Measurements from ENCODE around the gene GADD45GIP1.
A peak's percentile ranks its signal among the peaks of the same experiment; 100 is the strongest.
"Not testable (repeated sequence)": the region's sequence is repeated elsewhere in the genome, so short reads cannot be mapped to it uniquely, and the experiment has no call there.

GADD45GIP1 gene

GRCh38 chr19:12955996-12956395 is 1.0 kb downstream of the GADD45GIP1 start:
- no peak for DNase-seq

DNA sequence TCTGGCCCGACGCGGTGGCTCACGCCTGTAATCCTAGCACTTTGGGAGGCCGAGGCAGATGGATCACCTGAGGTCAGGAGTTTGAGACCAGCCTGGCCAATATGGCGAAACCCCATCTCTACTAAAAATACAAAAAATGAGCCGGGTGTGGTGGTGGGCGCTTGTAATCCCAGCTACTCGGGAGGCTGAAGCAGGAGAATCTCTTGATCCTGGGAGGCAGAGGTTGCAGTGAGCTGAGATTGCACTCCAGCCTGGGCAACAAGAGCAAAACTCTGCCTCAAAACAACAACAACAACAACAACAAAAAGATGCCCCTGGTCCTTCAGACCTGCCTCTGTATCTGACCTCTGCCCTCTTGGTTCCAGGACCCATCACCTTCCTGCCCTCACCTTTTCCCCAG is 1.4 kb downstream of the GADD45GIP1 start:
- DNase-seq, result not testable (repeated sequence)

- DNase-seq, result no peak
Observed at GRCh38 chr19:12954612-12954962, 2.4 kb downstream of the GADD45GIP1 start.

GRCh38 chr19:12953799-12954611 is 3.0 kb downstream of the GADD45GIP1 start:
- DNase-seq, result no peak

DNA sequence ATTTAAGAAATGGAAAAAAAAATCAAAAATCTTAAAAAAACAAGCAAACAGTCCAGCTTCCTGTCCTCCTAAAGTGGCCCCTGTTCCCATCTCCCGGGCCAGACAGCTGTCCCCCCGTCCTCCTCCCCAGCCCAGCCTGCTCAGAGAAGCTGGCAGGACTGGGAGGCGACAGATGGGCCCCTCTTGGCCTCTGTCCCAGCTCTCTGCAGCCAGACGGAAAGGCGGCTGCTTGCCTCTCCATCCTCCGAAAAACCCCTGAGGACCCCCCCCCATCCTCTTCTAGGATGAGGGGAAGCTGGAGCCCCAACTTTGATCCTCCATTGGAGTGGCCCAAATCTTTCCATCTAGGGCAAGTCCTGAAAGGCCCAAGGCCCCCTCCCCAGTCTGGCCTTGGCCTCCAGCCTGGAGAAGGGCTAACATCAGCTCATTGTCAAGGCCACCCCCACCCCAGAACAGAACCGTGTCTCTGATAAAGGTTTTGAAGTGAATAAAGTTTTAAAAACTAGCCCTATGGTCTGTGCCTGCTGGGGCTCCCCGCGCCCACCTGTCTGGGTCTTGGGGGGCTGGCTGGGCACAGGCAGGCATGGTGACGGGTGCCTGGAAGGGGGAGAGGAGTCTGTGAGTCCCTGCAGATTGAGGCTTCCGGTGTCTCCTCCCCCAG is 3.8 kb downstream of the GADD45GIP1 start:
- DNase-seq, result no peak

DNA sequence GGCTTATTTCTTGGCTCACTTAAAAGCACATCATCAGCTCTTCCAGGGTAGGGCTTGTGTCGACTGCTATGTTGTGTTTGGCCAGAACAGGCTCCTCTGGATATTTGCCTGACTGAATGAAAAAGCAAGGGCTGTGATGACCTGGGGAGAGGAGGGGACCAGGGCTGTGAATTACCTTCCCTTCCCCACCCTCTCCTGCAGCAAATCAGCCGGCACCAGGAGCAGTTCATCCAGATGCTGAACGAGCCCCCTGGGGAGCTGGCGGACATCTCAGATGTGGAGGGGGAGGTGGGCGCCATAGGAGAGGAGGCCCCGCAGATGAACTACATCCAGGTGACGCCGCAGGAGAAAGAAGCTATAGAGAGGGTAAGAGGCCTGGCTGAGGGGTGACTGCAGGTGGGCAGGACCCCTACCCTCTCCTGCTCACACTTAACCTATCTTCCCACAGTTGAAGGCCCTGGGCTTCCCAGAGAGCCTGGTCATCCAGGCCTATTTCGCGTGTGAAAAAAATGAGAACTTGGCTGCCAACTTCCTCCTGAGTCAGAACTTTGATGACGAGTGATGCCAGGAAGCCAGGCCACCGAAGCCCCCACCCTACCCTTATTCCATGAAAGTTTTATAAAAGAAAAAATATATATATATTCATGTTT is 4.4 kb downstream of the GADD45GIP1 start:
- peak; percentile 76 for DNase-seq

- DNase-seq, result not testable (repeated sequence)
Observed at GRCh38 chr19:12952050-12952449, 5.0 kb downstream of the GADD45GIP1 start.

DNA sequence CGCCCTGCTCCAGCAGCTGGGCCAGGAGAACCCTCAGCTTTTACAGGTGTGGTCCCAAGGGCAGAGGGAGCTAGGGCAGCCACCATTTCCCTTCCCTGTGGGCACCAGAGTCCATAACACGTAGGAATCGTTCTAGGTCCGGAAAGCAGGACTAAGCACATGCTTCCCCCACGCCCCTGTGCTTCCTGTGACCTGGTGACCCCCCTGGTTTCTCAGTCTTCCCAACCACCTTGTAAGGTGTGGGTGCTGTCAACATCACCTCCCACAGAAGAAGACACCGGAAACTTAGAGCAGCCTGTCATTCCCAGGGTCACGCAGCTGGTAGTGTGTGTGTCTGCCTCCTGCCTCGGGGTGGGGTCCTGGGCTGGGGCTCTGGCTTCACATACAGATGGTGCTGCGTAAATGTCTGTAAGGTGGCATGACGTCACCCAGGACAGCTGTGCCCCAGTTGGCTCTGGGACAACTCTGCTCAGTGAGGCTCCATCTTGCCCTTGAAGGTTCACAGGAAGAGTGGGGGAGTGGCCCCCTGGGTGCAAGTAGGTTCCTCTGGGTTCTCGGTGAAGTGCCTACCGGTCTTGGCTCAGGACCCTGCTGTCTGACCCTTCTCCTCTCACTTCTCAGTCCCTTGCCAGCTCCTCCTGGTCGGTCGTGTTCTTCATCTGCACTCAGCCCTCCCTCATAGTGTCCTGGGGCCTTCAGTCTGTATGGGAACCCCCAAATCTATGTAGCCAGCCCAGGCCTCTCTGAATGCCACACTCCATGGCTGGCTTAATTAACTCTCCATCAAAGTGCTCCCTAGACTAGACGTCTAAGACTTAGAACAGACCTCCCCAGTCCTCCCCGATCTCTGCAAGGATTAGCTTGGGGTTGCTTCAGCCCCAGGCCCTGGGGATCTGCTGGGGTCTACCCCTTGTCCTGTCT is 7.4 kb downstream of the GADD45GIP1 start:
- DNase-seq, result no peak

GRCh38 chr19:12948612-12949362 is 8.2 kb downstream of the GADD45GIP1 start:
- no peak for DNase-seq

DNA sequence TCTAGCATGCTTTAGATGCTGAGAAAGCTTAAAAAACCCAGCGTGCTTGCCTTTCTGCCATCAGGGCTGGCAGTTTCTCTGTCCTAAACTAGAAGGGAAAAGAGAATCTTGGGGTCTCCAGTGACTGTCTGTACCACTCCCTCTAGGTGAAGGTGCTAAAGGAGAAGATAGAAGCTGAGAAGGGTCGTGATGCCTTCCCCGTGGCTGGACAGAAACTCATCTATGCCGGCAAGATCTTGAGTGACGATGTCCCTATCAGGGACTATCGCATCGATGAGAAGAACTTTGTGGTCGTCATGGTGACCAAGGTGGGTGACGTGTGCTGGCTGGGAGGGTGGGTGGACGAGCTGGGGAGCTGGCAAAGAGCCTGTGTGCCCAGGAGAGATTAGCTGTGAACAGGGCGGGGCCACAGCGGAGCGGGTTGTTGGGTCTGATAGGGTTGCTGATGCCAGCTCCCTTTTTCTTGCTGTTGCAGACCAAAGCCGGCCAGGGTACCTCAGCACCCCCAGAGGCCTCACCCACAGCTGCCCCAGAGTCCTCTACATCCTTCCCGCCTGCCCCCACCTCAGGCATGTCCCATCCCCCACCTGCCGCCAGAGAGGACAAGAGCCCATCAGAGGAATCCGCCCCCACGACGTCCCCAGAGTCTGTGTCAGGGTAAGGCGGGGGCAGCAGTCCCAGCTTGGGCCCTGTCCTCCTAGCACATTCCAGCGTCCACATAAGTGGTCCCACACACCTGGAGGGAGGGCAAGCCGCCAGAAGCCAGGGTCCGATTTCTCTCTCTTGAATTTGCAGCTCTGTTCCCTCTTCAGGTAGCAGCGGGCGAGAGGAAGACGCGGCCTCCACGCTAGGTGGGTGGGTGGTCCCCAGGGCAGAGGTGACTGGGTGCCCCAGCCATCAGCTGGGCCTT is 9.1 kb downstream of the GADD45GIP1 start:
- no peak for DNase-seq

- DNase-seq, result no peak
Observed at GRCh38 chr19:12946731-12947496, 10.1 kb downstream of the GADD45GIP1 start.

- peak; percentile 78 for DNase-seq
Observed at GRCh38 chr19:12946092-12946721, 10.8 kb downstream of the GADD45GIP1 start.

- DNase-seq, result peak; percentile 99
Observed at GRCh38 chr19:12945479-12946091, 11.4 kb downstream of the GADD45GIP1 start, which contains the start of gene RAD23A. Gene RAD23A, plus strand, starts transcription at chr19:12945862. Its CDS starts 87 bp downstream, at chr19:12945949.

DNA sequence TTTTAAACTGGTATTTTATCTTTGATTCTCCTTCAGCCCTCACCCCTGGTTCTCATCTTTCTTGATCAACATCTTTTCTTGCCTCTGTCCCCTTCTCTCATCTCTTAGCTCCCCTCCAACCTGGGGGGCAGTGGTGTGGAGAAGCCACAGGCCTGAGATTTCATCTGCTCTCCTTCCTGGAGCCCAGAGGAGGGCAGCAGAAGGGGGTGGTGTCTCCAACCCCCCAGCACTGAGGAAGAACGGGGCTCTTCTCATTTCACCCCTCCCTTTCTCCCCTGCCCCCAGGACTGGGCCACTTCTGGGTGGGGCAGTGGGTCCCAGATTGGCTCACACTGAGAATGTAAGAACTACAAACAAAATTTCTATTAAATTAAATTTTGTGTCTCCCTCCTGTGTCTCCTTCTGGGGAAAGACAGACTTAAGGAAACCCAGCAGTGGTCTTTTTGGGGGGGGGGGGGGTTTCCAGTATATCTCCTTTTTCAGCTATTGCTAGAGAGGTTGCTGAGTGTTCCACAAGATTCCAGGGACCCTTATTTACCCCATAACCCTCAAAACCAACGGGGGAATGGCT is 12.8 kb downstream of the GADD45GIP1 start:
- DNase-seq, result no peak

DNA sequence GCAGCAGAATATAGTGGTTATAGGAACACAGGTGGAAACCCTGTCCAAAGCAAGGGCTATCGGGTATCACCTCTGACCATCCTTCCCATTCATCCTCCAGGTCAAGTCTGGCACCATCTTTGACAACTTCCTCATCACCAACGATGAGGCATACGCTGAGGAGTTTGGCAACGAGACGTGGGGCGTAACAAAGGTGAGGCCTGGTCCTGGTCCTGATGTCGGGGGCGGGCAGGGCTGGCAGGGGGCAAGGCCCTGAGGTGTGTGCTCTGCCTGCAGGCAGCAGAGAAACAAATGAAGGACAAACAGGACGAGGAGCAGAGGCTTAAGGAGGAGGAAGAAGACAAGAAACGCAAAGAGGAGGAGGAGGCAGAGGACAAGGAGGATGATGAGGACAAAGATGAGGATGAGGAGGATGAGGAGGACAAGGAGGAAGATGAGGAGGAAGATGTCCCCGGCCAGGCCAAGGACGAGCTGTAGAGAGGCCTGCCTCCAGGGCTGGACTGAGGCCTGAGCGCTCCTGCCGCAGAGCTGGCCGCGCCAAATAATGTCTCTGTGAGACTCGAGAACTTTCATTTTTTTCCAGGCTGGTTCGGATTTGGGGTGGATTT is 13.5 kb downstream of the GADD45GIP1 start:
- DNase-seq, result no peak

DNA sequence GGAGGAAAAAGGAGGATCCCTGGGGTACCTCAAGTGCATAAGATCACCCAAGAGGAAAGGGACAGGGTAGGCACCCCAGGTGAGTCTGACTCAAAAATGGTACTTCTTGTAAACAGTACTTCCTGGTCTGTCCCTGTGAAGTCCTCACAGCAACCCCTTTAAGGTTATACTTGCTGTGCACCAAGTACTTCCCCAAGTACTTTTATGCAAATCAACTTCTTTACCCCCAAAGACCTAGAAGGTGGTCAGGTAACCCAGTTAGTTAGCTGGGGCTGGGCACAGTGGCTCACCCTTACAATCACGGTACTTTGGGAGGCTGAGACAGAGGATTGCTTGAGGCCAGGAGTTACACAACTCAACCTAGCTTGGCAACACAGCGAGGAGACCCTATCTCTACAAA is 16.1 kb downstream of the GADD45GIP1 start:
- no peak for DNase-seq

DNA sequence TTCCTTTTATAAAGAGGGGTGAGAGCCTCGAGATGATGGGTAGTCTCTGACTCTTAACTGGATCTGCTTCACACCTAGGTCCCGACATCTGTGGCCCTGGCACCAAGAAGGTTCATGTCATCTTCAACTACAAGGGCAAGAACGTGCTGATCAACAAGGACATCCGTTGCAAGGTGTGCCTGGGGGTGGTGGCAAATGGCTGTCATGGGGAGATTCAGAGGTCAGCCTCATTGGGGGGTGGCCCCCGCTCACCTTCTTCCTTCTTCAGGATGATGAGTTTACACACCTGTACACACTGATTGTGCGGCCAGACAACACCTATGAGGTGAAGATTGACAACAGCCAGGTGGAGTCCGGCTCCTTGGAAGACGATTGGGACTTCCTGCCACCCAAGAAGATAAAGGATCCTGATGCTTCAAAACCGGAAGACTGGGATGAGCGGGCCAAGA is 17.0 kb downstream of the GADD45GIP1 start:
- DNase-seq, result no peak
